ENCODE data around the gene TAS1R1.

Gene TAS1R1

DNA sequence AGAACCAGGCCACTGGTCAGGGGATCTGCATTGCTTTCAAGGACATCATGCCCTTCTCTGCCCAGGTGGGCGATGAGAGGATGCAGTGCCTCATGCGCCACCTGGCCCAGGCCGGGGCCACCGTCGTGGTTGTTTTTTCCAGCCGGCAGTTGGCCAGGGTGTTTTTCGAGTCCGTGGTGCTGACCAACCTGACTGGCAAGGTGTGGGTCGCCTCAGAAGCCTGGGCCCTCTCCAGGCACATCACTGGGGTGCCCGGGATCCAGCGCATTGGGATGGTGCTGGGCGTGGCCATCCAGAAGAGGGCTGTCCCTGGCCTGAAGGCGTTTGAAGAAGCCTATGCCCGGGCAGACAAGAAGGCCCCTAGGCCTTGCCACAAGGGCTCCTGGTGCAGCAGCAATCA, 19.7 kb downstream of the TAS1R1 start:
- no peak for DNase-seq

DNA sequence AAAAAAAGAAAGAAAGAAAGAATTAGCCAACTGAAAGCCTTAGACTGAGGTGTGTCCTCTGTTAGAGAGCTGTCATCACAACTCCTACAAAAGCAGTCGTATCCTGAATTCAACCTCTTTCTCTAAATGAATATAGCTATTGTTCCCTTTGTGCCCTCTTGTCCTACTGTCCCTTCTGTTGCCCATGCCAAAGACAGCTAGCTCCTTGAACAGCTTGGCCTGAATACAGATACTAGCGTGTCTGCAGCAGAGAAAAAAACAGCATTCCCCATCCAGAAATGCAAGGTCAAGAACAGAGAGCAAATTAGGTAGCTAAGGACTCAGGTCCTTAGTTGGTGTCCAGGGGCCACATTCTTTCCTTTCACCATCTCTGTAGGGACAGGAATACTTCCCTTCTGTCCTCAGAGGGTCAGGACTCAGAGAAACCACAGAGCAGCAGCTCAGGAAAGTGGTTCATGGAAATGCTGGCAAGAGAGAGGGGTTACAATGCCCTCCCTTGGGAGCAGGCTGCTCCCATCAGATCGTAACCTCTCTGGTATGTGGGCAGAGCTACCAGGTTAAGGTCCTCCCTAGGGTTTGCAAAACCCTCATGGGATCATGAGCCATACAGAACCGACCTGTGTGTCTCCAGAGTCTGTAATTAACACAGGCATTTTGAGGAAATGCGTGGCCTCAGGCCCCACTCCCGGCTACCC, 22.9 kb downstream of the TAS1R1 start:
- DNase-seq, result no peak

DNA sequence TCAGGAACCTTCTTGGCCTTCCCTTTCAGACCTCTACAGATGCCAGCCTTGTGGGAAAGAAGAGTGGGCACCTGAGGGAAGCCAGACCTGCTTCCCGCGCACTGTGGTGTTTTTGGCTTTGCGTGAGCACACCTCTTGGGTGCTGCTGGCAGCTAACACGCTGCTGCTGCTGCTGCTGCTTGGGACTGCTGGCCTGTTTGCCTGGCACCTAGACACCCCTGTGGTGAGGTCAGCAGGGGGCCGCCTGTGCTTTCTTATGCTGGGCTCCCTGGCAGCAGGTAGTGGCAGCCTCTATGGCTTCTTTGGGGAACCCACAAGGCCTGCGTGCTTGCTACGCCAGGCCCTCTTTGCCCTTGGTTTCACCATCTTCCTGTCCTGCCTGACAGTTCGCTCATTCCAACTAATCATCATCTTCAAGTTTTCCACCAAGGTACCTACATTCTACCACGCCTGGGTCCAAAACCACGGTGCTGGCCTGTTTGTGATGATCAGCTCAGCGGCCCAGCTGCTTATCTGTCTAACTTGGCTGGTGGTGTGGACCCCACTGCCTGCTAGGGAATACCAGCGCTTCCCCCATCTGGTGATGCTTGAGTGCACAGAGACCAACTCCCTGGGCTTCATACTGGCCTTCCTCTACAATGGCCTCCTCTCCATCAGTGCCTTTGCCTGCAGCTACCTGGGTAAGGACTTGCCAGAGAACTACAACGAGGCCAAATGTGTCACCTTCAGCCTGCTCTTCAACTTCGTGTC, 23.7 kb downstream of the TAS1R1 start:
- no peak for DNase-seq

DNA sequence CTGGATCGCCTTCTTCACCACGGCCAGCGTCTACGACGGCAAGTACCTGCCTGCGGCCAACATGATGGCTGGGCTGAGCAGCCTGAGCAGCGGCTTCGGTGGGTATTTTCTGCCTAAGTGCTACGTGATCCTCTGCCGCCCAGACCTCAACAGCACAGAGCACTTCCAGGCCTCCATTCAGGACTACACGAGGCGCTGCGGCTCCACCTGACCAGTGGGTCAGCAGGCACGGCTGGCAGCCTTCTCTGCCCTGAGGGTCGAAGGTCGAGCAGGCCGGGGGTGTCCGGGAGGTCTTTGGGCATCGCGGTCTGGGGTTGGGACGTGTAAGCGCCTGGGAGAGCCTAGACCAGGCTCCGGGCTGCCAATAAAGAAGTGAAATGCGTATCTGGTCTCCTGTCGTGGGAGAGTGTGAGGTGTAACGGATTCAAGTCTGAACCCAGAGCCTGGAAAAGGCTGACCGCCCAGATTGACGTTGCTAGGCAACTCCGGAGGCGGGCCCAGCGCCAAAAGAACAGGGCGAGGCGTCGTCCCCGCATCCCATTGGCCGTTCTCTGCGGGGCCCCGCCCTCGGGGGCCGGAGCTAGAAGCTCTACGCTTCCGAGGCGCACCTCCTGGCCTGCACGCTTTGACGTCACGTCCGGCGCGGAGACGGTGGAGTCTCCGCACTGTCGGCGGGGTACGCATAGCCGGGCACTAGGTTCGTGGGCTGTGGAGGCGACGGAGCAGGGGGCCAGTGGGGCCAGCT, 24.4 kb downstream of the TAS1R1 start, which contains the start of gene ZBTB48:
Gene ZBTB48 (plus strand): TSS at position 621 of the 745 bp plus-strand sequence. CDS start 616 bp downstream, outside the sequence.
- peak; percentile 98 for DNase-seq

DNA sequence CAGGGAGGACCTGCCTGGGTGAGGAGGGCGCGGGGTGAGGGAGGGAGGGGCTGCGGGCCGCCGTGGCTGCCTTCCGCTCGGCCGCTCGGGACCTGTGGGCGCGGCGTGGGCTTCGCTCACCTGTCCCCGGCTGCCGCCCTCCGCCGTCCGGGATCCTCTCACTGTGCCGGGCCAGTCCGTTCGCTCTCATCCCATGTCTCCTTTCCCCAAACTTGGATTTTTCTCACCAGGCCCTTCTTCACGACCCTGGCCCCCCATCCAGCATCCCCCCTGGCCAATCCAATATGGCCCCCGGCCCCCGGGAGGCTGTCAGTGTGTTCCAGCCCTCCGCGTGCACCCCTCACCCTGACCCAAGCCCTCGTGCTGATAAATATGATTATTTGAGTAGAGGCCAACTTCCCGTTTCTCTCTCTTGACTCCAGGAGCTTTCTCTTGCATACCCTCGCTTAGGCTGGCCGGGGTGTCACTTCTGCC, 25.0 kb downstream of the TAS1R1 start:
- DNase-seq, result no peak

DNA sequence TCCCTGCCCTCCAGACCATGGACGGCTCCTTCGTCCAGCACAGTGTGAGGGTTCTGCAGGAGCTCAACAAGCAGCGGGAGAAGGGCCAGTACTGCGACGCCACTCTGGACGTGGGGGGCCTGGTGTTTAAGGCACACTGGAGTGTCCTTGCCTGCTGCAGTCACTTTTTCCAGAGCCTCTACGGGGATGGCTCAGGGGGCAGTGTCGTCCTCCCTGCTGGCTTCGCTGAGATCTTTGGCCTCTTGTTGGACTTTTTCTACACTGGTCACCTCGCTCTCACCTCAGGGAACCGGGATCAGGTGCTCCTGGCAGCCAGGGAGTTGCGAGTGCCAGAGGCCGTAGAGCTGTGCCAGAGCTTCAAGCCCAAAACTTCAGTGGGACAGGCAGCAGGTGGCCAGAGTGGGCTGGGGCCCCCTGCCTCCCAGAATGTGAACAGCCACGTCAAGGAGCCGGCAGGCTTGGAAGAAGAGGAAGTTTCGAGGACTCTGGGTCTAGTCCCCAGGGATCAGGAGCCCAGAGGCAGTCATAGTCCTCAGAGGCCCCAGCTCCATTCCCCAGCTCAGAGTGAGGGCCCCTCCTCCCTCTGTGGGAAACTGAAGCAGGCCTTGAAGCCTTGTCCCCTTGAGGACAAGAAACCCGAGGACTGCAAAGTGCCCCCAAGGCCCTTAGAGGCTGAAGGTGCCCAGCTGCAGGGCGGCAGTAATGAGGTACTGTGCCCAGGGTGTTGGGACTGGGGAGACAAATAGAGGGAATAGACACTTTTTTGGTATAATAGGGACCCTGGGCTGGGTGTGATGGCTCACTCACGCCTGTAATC, 25.7 kb downstream of the TAS1R1 start:
- DNase-seq, result no peak

DNA sequence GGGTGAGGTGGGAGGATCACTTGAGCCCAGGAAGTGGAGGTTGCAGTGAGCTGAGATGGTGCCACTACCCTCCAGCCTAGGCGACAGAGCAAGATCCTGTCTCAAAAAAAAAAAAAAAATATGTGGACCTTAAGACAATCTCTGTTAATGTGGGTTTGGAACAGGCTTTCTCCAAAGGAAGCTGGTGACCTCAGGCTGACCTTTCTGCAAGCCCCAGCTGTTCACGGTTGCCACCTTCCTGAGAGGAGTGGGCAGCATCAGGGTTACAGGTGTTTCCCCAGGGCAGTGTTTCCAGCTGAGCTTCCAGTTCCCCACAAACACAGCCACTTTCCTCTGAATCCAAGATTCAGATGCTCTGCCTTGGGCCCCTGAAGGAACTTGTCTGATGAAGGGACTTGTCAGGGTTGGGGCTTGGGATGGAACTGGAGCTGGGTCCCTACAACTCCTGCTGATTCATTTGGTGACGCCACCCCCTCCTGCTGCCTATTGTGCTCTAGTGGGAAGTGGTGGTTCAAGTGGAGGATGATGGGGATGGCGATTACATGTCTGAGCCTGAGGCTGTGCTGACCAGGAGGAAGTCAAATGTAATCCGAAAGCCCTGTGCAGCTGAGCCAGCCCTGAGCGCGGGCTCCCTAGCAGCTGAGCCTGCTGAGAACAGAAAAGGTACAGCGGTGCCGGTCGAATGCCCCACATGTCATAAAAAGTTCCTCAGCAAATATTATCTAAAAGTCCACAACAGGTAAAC, 26.6 kb downstream of the TAS1R1 start:
- DNase-seq, result peak; percentile 52

DNA sequence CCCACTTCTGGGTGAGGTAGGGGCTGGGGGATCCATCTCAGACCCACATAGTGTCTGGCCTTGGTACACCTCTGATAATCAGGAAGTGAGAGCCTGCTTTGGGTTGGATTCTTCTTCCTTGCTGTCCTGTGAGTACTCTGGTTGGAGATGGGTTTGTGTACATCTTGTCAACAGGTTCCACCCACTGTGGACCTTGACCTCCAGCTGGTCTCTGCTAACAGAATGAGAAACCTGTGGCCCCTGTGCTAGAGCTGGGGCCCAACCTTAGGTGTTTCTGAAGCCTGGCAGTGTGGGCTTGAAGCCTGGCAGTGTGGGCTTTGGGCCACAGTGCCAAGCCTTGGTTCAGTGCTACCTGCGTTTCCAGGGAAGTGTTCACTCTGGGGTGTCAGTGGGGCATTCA, 27.3 kb downstream of the TAS1R1 start:
- no peak for DNase-seq

DNA sequence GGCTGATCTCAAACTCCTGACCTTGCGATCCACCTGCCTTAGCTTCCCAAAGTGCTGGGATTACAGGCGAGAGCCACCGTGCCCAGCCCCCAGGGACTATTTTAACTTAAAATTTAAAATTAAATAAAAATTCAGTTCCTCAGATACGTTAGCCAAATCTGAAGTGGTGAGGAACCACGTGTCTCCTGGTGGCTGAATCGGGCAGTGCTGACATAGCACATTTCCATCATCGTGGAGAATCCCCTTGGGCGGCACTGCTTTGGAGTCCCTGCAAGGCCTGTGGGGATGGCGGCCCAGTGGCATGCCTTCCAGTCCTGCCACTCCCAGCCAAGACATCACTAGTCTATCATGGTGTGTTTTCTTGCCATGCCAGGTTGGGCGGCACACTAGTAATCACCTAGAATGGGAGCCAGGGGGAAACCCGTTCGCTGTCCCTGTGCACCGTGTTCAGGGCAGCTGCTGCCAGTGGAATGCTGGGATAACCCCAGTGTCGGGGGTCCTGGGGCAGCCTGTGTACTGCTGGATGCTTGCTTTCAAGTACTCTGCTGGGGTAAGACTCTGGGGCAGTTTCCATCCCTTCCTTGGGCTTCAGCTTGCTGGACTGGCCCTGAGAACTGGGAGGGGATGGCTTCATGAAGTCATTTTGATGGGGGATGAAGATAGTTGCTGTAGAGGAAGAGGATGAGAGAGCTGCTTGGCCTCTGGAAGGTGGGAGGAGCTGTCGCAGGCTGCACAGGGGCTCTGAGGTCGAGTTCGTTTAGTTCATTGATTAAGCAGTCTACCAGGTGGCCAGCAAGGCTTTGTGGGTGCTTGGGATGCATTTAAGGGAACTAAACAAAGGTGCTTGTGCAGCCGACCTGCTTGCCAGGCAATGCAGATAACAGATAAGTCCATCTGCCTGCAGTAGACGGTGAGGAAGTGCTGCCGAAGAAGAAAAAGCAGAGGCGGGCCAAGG, 29.3 kb downstream of the TAS1R1 start:
- no peak for DNase-seq

DNA sequence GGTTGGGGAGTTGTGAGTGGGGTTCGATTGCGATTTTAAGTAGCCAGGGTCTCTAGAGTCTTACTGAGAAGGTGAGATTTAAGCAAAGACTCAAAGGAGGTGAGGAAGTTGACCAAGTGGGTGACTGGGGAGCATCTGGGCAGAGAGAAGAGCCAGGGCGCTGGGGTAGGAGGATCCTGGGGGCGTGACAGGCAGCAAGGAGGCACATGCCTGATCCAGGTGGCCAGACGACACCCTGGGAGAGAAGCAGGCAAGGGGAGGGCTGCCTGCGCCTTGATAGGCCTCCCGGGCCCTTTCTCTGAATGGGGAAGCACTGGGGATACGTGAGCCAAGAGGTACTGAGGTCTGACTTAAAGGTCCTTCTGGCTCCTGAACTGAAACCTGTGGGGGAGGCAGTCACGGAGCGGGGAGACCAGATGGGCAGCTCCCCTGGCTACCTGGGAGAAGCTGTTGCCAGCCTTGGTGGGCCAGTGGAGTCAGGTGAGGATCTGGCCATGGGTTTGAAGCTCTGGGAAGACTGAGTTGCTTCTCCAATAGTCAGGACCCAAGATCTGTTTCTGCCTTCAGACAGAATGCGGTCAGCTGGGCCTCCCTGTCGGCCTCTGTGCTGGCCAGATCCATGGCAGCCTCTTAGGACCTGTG, 30.1 kb downstream of the TAS1R1 start:
- DNase-seq, result no peak

DNA sequence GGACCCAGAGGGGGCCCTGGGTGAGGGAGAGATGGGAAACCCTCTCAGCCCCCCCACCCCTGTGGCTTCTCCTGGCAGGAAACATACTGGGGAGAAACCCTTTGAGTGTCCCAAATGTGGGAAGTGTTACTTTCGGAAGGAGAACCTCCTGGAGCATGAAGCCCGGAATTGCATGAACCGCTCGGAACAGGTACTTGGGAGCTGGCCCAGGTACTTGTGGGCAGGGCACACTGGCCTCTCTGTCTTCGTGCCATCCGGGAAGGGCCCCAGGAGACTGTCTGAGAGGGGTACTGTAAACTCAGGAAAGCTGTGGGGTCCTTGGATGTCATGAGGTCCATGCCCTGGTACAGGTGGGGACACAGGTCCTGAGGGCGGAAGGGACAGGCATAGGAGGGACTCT, 30.7 kb downstream of the TAS1R1 start:
- DNase-seq, result no peak

DNA sequence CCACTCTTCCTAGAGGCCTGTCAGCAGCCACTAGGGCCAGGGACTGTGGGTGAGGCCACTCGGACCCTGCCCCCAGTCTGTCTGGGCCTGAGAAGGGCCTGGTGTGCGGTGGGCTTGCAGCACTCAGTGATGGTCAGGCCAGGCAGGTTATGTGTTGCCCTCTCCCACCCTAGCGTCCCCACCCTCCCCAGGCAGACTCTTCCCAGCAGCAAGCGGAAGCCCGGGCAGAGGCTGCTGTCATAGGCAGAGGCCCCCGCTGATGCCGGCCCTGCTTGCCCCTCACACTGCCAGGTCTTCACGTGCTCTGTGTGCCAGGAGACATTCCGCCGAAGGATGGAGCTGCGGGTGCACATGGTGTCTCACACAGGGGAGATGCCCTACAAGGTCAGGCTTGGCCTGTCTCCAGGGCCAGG, 31.3 kb downstream of the TAS1R1 start:
- DNase-seq, result no peak

DNA sequence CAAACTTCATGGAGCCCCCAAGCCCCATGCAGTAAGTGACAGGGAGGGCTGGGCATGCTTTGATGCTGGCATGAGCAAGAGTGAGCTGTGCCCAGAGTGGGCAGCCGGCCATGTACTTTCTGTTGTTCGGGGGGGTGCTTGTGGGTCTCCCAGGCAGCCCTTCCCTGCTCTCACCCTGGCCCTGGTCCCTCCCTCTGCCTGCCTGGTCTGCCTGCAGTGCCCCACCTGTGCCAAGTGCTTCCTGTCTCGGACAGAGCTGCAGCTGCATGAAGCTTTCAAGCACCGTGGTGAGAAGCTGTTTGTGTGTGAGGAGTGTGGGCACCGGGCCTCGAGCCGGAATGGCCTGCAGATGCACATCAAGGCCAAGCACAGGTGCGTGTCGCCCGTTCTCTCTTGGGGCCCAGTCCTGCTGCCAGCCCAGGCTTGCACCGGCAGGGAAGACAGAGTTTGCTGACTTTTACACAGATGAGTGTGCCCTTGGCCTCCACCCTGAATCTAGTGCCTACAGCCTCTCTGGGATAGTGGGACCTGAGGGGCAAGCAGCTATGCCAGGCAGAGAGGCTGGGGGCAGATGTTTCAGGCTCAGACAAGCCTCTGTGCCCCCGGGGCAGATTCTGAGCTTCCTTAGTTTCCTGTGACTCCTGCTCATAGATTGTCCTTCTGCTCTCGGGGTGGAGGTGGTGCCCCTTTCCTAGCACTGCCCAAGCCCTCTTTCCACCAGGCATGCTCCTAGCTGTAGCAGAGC, 32.3 kb downstream of the TAS1R1 start:
- DNase-seq, result no peak

DNA sequence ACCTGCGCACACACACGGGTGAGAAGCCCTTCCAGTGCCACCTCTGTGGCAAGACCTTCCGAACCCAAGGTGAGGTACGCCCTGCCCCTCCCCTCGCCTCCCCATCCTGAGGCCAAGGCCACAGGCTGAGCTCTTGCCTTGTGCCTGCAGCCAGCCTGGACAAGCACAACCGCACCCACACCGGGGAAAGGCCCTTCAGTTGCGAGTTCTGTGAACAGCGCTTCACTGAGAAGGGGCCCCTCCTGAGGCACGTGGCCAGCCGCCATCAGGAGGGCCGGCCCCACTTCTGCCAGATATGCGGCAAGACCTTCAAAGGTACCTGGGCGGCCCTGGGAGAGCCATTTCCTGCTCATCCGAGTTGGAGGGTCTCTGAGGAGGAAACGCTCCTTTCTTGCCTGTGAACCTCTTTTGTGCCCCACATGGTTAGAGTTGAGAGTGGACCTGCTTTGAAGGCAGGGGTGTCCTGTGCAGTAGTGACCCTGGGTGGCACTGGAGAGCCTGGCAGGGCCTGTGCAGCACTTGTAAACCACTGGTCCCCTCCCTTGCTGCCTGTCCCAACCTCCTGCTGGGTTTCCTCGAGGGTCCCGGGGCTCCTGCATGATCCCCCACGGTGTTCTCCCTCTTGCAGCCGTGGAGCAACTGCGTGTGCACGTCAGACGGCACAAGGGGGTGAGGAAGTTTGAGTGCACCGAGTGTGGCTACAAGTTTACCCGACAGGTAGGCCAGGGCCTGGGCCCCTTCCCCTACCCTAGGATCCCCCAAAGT, 33.2 kb downstream of the TAS1R1 start:
- no peak for DNase-seq

DNA sequence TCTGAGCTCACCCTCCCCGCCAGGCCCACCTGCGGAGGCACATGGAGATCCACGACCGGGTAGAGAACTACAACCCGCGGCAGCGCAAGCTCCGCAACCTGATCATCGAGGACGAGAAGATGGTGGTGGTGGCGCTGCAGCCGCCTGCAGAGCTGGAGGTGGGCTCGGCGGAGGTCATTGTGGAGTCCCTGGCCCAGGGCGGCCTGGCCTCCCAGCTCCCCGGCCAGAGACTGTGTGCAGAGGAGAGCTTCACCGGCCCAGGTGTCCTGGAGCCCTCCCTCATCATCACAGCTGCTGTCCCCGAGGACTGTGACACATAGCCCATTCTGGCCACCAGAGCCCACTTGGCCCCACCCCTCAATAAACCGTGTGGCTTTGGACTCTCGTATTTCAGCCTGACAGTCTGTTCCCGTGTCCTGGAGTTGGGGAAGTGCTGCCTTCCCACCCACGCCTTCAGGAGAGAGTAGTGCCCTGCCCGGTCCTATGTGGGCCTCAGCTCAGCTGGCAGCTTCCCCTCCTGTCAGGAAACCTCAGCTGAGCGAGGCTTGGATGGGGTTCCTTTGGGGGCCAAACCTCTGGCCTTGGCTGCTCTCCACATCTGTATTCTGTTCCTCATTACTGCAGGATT, 33.9 kb downstream of the TAS1R1 start:
- no peak for DNase-seq

DNA sequence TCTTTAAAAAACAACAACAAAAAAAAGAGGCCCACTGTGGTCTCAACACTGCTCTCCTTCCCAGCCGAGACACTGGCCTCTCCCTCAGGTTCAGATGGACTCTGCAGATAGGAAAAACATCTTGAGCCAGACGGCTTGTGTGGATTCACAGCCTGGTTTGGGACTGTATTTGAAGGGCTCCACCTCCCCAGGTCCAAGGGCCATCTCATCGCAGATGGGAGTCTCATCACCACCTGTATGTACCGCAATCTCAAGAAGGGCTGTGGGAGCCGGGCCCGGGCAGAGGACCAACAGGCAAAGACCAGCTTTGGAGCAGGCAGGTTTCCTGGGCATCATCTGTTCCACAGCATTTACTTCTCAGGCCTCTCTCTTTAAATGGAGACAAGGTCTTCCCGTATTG, 34.9 kb downstream of the TAS1R1 start:
- no peak for DNase-seq

DNA sequence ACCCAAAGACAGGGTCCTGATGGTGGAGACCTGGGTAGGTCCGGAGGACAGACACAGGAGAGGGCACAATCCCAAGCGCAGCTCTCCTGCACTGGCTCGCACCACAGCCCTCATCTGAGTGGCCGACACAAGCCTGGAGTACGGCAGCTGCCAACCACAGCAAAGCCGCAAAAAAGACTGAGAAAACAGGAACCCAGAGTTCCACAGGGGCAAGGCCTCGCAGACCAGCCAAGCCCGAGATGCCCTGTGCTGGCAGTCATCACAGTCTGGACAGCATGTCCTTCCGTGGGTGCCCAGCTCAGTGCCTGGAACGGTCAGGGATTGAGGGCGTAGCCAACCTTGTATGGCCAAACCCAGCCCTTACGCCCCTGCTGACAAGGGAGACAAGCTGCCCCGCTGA, 36.1 kb downstream of the TAS1R1 start:
- no peak for DNase-seq

DNA sequence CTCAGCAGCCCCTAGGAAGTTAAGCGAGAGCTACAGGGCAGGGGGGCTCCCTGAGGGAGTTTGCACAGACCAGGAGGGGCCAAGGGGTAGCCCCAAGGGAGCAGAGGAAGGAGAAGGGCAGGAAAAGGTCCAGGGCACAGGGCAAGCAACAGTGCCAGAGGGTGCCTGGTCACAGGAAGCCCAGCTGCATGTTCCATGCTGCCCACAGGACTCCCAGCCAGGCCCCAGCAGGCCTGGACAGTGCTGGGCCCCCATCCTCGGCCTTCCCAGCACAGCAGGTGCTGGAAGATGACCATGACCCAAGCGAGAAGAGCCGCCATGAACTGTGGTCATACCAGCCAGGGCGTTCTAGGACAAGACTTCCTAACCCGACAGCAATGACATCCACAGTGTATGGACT, 36.5 kb downstream of the TAS1R1 start:
- no peak for DNase-seq

Measured in CD4-positive, alpha-beta T cell treated with Interferon gamma for 1 hour (primary cell).